ENCODE data around the gene TCEAL7.

Gene TCEAL7

DNA sequence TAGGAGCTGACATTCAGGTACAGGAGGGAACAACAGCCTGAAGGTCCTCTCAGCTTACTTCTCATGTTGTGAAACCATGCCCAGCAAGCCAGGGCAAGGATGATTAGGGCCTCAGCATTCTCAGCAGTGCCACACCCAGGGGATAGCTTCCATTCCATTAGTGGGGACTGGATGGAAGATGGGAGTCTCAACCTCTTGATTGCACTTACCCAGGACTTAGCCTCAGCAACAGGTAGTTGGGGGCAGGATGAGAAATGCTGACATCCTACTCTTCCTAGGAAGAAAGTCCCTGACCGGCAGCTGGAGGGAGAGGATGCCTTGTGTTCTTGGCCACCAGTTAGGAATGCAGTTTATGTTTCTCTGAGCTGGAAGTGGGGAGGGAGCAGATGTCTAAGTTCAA is 37.5 kb downstream of the TCEAL7 start:
- DNase-seq (ENCODE audit: low read depth) = no peak

- DNase-seq (ENCODE audit: low read depth) = no peak
Measured at GRCh38 chrX:103369479-103369878, 39.4 kb downstream of the TCEAL7 start.

DNA sequence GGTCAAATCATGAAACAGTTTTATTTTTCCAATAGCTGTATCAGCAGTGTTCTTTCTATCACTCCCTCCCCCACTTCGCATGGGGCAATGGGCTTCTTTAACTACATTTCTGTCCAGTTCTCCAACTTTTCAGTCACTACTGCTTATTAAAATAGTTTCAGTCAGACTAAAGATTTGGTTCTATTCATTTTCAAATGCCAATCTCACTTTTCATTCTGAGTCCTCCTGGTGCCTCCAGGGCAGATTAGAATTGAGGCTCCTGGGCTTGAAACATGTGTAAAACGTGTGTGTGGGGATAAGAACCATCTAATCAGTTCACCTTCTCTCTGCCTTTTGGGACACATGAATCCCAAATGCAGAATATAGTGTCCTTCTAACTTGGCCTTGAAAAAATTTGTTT is 42.8 kb downstream of the TCEAL7 start:
- DNase-seq (ENCODE audit: low read depth) = no peak

DNA sequence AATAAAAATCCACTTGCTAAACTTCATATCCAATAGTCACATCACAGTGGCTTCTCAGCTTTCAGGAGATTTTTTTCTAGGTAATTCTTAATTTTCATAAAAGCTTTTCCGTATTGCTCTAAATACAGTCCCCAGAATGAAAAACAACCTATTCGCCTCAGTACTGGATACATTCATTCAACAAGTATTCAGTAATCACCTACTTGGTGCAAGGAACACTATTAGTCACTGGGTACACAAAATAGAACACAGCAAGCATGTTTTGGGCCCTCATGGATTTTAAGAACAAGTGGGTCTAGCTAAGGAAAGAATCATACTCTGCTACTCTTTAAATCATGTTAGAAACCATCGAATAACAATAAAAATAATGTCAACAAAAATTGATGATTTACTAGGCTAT is 43.5 kb downstream of the TCEAL7 start:
- no peak for DNase-seq (ENCODE audit: low read depth)

DNA sequence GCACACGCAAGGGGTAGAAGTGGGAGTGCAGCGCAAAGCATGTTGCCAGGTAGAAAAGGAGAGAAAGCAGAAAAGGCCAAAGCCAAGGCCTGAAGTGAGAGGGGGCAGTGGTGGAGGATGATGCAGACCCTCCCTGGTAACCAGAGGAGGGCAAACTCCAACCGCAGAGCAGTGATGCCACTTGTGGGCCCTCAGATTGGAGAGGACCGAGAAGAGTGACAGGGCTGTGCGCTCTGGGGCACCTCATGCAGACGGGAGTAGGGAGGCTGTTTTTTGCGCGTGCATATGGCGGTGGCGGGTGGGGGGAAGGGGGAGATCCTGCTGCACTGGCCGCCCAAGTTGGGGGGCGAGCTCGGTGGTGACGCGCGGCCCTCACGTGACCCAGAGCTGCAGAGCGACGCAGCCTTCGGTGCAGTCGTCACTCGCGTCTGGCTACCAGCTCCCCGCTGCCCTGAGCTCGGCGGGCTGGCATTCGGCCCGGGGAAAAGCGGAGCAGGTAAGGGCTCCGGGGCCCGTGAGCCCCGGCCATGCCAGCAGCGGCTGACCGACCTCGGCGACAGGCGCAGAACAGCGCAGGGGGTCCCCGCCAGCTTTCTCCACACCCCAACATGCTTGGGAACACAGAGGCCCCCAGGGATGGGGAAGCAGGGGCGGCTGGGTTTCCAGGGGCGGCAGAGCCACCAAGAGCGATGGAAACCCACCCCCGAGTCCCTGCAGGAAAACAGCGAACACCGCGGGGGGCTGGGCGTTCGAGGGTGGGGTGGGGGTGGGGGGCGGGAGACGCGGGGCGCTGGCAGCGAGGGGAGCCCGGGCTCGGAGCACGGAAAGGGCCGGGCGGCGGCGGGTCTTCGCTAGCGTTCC is 46.3 kb downstream of the TCEAL7 start, which contains the start of gene BEX3:
Gene BEX3 (plus strand): TSS at position 421 of the 861 bp plus-strand sequence. CDS start 984 bp downstream, outside the sequence.
- DNase-seq (ENCODE audit: low read depth) = no peak

GRCh38 chrX:103376979-103377324 is 46.9 kb downstream of the TCEAL7 start:
- DNase-seq (ENCODE audit: low read depth) = no peak

GRCh38 chrX:103378990-103379389 is 49.0 kb downstream of the TCEAL7 start:
- no peak for DNase-seq (ENCODE audit: low read depth)
